ENCODE results near the gene REST.

- TF ChIP-seq, protein P1, sequence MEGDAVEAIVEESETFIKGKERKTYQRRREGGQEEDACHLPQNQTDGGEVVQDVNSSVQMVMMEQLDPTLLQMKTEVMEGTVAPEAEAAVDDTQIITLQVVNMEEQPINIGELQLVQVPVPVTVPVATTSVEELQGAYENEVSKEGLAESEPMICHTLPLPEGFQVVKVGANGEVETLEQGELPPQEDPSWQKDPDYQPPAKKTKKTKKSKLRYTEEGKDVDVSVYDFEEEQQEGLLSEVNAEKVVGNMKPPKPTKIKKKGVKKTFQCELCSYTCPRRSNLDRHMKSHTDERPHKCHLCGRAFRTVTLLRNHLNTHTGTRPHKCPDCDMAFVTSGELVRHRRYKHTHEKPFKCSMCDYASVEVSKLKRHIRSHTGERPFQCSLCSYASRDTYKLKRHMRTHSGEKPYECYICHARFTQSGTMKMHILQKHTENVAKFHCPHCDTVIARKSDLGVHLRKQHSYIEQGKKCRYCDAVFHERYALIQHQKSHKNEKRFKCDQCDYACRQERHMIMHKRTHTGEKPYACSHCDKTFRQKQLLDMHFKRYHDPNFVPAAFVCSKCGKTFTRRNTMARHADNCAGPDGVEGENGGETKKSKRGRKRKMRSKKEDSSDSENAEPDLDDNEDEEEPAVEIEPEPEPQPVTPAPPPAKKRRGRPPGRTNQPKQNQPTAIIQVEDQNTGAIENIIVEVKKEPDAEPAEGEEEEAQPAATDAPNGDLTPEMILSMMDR (IDR thresholded peaks at IDR 0.05; ENCODE audit: insufficient read depth, low read depth, low read length), result no peak
- TF ChIP-seq EZH2 (IDR thresholded peaks at IDR 0.05; ENCODE audit: insufficient read depth, low read length), result no peak
Measured at GRCh38 chr4:57013543-57014120, 105.9 kb downstream of the REST start.

Measured in astrocyte (in vitro differentiated cells and primary cell).